Mucosa of descending colon (tissue), 3 donors: ENCODE data around the gene LAMA2. TPM values are rescaled to one million over a fixed set of nuclear protein-coding genes. Genes with fewer than 3 reads are reported as not detected.

Experiments used
- ATAC-seq: fragments of 200-7000 bp; cut with Tn5 transposase; one replicate; pipeline ENCODE4 v1.9.1; 2020; ENCODE audit warnings: mild to moderate bottlenecking, moderate library complexity
- DNase-seq, 3 donors: peaks; one replicate each; pipeline ENCODE4 v3.0.0-alpha.2; 2020
- H3K36me3 ChIP-seq: fragments of 200-600 bp; one replicate; pipeline ENCODE4 v1.8.0; 2021; ENCODE audit warnings: low read depth, mild to moderate bottlenecking
- H3K4me1 ChIP-seq: fragments of 200-600 bp; one replicate; pipeline ENCODE4 v1.8.0; 2021; ENCODE audit warnings: low read depth, mild to moderate bottlenecking
- H3K4me3 ChIP-seq: fragments of 200-600 bp; one replicate; pipeline ENCODE4 v1.8.0; 2021; ENCODE audit warnings: mild to moderate bottlenecking
- H3K9me3 ChIP-seq: fragments of 200-600 bp; one replicate; pipeline ENCODE4 v1.8.0; 2021; ENCODE audit warnings: mild to moderate bottlenecking
- CTCF ChIP-seq: fragments of 200-600 bp; IDR thresholded peaks from one replicate; pipeline ENCODE4 v1.8.0; 2022; ENCODE audit warnings: antibody characterized with exemption, mild to moderate bottlenecking
- intact Hi-C, 2 donors: fragments of 100-400 bp; cut with DNase I in 1 of 2; cut with micrococcal nuclease in 1 of 2; formaldehyde crosslinking; loops; one replicate each; pipeline versions ENCODE4 v1.11.0 to v1.11.1; 2022; cut with DNase I, micrococcal nuclease
- total RNA-seq, 3 donors: library from RNA; stranded (reverse); fragmentation: NEBNext Ultra II Directional in 2 of 3; extraction: Animal tissue kit (Norgen Biotek cat#: 25700) in 2 of 3; gene quantifications; one replicate each; pipeline versions ENCODE4 v1.2.1 to v1.2.4, GENCODE V29; 2021 to 2023
- donor health status: DM: no; HTN: no; CAD: no; lungs with moderate emphysema.
- donor health status: DM: no; HTN: no; CAD: no.
- donor health status: DM: no; HTN: yes; CAD: no.

LAMA2 gene
- total RNA-seq, 3 donors from 2014 or later: 3.6 to 29.4 (median 18.4) TPM

- no peak for TF ChIP-seq CTCF
- ATAC-seq (no peak), DNase-seq (no peak)
- no peaks in the 10 kb centered on the region for H3K4me1 ChIP-seq
- no peak overlapping the region for H3K4me3 ChIP-seq
- no peaks in the 10 kb centered on the region for H3K9me3 ChIP-seq
- no peaks in the 10 kb centered on the region for H3K36me3 ChIP-seq
- intact Hi-C loops: no loop called here
Observed at GRCh38 chr6:128847431-128848210, 35.3 kb upstream of the LAMA2 start.

GRCh38 chr6:128848212-128848935, 34.6 kb upstream of the LAMA2 start:
- H3K9me3 ChIP-seq: no peaks in the 10 kb centered on the region
- no peak for TF ChIP-seq CTCF
- intact Hi-C loops: no loop called here
- DNase-seq (no peak), ATAC-seq (no peak)
- no peaks in the 10 kb centered on the region for H3K36me3 ChIP-seq
- H3K4me1 ChIP-seq: no peaks in the 10 kb centered on the region
- H3K4me3 ChIP-seq: no peak overlapping the region

- H3K9me3 ChIP-seq: no peaks in the 10 kb centered on the region
- H3K4me1 ChIP-seq: no peaks in the 10 kb centered on the region
- H3K36me3 ChIP-seq: no peaks in the 10 kb centered on the region
- DNase-seq: no peak
- no peak for ATAC-seq
- intact Hi-C loops: no loop called here
- H3K4me3 ChIP-seq: no peak overlapping the region
- no peak for TF ChIP-seq CTCF
Observed at GRCh38 chr6:128855581-128856085, 27.3 kb upstream of the LAMA2 start.

GRCh38 chr6:128857806-128858205, 25.1 kb upstream of the LAMA2 start:
- TF ChIP-seq CTCF: no peak
- Histone ChIP-seq H3K36me3 (no peaks in the 10 kb centered on the region), H3K4me3 (no peak overlapping the region), H3K9me3 (peaks cover 3% of the 10 kb centered on the region), H3K4me1 (no peaks in the 10 kb centered on the region)
- intact Hi-C loops: no loop called here
- no peak for DNase-seq
- ATAC-seq: no peak

- no peak for DNase-seq
- no peak overlapping the region for H3K4me3 ChIP-seq
- H3K9me3 ChIP-seq: peaks cover 3% of the 10 kb centered on the region
- no peak for ATAC-seq
- H3K4me1 ChIP-seq: no peaks in the 10 kb centered on the region
- H3K36me3 ChIP-seq: no peaks in the 10 kb centered on the region
- intact Hi-C loops: no loop called here
- no peak for TF ChIP-seq CTCF
Observed at GRCh38 chr6:128860782-128861181, 22.2 kb upstream of the LAMA2 start.
